ENCODE measurements around the gene KRTAP4-7. TPM values are rescaled to one million over a fixed set of nuclear protein-coding genes. Genes with fewer than 3 reads are reported as not detected.

Gene KRTAP4-7
- total RNA-seq, 2 donors from 2014 or later: not detected

DNA sequence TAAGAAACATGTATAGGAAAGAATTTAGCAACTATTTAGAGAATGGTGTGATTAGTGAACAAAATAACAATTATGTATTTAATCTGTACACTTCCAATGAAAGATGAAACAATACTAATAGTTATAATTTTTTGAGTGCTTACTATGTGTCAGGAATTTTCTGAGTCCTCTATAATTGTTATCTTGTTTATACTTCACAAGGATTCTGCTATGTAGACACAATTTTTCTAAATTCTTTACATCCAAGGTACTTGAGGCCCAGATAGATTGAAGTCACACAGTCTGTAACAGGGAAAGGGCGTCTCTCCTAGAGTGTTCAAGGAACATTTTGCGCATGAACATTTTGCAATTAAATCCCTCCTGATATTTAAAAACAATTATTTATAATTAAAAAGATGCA, 41.1 kb downstream of the KRTAP4-7 start:
- H3K9me3 ChIP-seq: no peaks in the 10 kb centered on the region
- H3K4me3 ChIP-seq: no peak overlapping the region
- H3K4me1 ChIP-seq (ENCODE audit: control insufficient read depth in 1 of 2, low read depth in 2 of 2): no peaks in the 10 kb centered on the region
- H3K36me3 ChIP-seq: no peaks in the 10 kb centered on the region
- DNase-seq (ENCODE audit: low spot score) (no peak), ATAC-seq (ENCODE audit: insufficient number of reproducible peaks, low FRiP score, low read depth) (no peak)
- TF ChIP-seq, protein P1, sequence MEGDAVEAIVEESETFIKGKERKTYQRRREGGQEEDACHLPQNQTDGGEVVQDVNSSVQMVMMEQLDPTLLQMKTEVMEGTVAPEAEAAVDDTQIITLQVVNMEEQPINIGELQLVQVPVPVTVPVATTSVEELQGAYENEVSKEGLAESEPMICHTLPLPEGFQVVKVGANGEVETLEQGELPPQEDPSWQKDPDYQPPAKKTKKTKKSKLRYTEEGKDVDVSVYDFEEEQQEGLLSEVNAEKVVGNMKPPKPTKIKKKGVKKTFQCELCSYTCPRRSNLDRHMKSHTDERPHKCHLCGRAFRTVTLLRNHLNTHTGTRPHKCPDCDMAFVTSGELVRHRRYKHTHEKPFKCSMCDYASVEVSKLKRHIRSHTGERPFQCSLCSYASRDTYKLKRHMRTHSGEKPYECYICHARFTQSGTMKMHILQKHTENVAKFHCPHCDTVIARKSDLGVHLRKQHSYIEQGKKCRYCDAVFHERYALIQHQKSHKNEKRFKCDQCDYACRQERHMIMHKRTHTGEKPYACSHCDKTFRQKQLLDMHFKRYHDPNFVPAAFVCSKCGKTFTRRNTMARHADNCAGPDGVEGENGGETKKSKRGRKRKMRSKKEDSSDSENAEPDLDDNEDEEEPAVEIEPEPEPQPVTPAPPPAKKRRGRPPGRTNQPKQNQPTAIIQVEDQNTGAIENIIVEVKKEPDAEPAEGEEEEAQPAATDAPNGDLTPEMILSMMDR (IDR thresholded peaks at IDR 0.05): no peak
- H3K27me3 ChIP-seq (replicated peaks; ENCODE audit: insufficient read depth): no peaks in the 10 kb centered on the region
- H3K27ac ChIP-seq: no peak overlapping the region

DNA sequence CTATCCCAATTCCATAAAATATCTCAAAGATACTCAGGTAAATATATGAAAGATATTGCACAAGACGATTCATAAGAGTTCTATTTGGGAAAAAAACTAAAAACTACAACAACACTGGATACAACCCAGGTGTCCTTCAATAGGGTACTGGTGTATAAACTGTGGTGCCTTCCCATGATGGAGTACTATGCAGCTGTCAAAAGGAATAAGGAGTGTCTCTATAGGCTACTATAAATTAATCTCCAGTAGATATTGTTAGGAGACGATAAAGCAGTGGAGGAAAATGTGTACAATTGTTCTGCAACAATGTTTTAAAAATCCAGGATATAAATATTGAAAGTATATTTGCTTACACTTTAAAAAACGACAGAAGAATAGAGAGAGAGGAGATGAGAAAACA, 42.5 kb downstream of the KRTAP4-7 start:
- no peaks in the 10 kb centered on the region for H3K9me3 ChIP-seq
- no peaks in the 10 kb centered on the region for H3K4me1 ChIP-seq (ENCODE audit: control insufficient read depth in 1 of 2, low read depth in 2 of 2)
- ATAC-seq (ENCODE audit: insufficient number of reproducible peaks, low FRiP score, low read depth): no peak
- H3K4me3 ChIP-seq: no peak overlapping the region
- TF ChIP-seq, protein P1 (IDR thresholded peaks at IDR 0.05): no peak
- H3K36me3 ChIP-seq: no peaks in the 10 kb centered on the region
- H3K27ac ChIP-seq: no peak overlapping the region
- H3K27me3 ChIP-seq (replicated peaks; ENCODE audit: insufficient read depth): no peaks in the 10 kb centered on the region
- no peak for DNase-seq (ENCODE audit: low spot score)

DNA sequence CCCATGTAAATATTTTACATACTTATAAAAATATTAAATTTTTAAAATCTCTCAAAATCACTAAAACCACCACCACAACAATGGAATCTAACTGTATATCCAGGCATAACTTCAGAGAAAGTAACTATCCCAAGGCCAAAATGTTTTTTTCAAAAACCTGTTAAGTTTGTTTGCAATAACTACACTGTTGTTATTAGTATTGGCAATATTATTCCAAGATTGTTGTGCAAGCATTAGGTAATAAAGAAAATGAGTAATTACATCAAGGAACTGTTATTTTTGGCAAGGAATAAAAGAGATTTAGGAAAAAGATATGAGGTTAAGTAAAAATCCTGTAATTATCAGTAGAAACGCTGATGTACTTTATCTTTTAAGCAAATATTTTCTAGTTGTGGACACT, 43.4 kb downstream of the KRTAP4-7 start:
- Histone ChIP-seq H3K4me3 (no peak overlapping the region), H3K27ac (no peak overlapping the region), H3K27me3 (replicated peaks; ENCODE audit: insufficient read depth) (no peaks in the 10 kb centered on the region), H3K9me3 (no peaks in the 10 kb centered on the region), H3K36me3 (no peaks in the 10 kb centered on the region), H3K4me1 (ENCODE audit: control insufficient read depth in 1 of 2, low read depth in 2 of 2) (no peaks in the 10 kb centered on the region)
- TF ChIP-seq, protein P1 (IDR thresholded peaks at IDR 0.05): no peak
- DNase-seq (ENCODE audit: low spot score): no peak
- no peak for ATAC-seq (ENCODE audit: insufficient number of reproducible peaks, low FRiP score, low read depth)

DNA sequence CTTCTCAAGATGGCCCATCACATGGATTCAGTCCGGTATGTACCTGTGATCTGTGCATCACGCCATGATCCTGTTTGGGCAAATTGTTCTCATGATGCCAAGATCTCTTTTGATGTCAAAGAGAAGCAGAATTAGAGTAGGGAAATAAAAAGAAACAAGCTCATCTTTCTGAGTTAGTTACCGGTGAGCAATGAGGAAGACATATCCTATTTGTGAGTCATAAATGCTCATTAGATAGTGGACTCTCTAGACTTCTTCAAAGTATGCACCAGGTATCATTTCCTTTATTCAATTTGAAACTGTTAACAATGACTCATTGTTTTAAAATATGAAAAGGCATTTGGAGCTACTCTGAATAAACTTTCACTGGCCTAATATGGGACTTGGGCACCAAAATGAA, 48.0 kb downstream of the KRTAP4-7 start:
- ATAC-seq (ENCODE audit: insufficient number of reproducible peaks, low FRiP score, low read depth): no peak
- no peaks in the 10 kb centered on the region for H3K9me3 ChIP-seq
- H3K36me3 ChIP-seq: no peaks in the 10 kb centered on the region
- TF ChIP-seq, protein P1 (IDR thresholded peaks at IDR 0.05): no peak
- no peak for DNase-seq (ENCODE audit: low spot score)
- H3K27me3 ChIP-seq (replicated peaks; ENCODE audit: insufficient read depth): no peaks in the 10 kb centered on the region
- no peak overlapping the region for H3K4me3 ChIP-seq
- no peak overlapping the region for H3K27ac ChIP-seq
- no peaks in the 10 kb centered on the region for H3K4me1 ChIP-seq (ENCODE audit: control insufficient read depth in 1 of 2, low read depth in 2 of 2)

DNA sequence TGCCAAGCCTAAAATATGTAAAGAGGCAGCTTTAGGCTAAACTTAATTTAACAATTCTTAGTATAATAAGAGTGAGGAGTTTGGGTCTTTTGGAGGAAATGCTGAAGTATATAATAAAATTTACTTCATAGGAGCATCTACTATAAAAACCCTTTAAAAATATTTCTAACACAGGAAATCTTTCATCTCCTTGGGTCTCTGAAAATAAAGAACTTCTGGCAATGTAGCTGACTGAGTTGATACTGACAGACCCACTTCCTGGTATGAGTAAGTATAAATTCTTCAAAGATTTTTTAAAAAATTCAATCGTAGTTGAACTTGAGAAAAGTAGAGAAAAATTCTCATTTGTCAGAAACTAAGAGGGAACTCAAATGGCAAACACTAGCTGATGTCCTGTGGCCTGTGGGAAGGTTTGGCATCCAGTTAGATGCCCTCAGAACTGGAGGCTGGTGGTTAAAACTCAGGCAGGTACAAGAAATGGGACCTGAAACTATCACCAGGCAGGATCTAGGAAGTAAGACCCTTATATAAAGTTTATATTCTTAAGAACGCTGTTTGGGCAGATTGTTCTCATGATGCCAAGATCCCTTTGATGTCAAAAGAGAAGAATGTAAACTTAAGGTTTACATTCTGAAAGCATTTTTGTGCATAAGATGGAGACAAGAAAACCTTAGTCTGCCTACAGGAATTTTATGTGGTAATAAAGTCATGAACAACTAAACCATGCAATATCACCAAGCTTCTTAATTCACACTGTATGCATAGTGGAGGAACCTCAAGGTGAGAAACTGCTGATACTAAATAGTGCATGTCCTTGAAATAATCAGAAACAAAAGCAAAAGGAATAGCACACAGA, 50.2 kb downstream of the KRTAP4-7 start:
- no peak for DNase-seq (ENCODE audit: low spot score)
- H3K9me3 ChIP-seq: no peaks in the 10 kb centered on the region
- no peaks in the 10 kb centered on the region for H3K4me1 ChIP-seq (ENCODE audit: control insufficient read depth in 1 of 2, low read depth in 2 of 2)
- H3K27me3 ChIP-seq (replicated peaks; ENCODE audit: insufficient read depth): no peaks in the 10 kb centered on the region
- no peak overlapping the region for H3K4me3 ChIP-seq
- ATAC-seq (ENCODE audit: insufficient number of reproducible peaks, low FRiP score, low read depth): no peak
- TF ChIP-seq, protein P1 (IDR thresholded peaks at IDR 0.05): no peak
- no peaks in the 10 kb centered on the region for H3K36me3 ChIP-seq
- no peak overlapping the region for H3K27ac ChIP-seq

Other genes with a start within 250 kb of the KRTAP4-7 start
- gene KRT12, start 216.9 kb upstream of the KRTAP4-7 start, total RNA-seq: not detected
- gene KRT20, start 198.9 kb upstream of the KRTAP4-7 start, total RNA-seq: 1 to 10 TPM in 1 of 2 donors, not detected in 1; 1.8 TPM
- gene KRT23, start 146.5 kb upstream of the KRTAP4-7 start, total RNA-seq: under 1 TPM in 1 of 2 donors, not detected in 1; 0.54 TPM
- not detected for gene KRT39, start 117.2 kb upstream of the KRTAP4-7 start, total RNA-seq
- not detected for gene KRT40, start 99.8 kb upstream of the KRTAP4-7 start, total RNA-seq
- not detected for gene KRTAP3-3, start 90.0 kb upstream of the KRTAP4-7 start, total RNA-seq
- gene KRTAP3-2, start 84.2 kb upstream of the KRTAP4-7 start, total RNA-seq: not detected
- gene KRTAP3-1, start 75.0 kb upstream of the KRTAP4-7 start, total RNA-seq: not detected
- not detected for gene KRTAP1-5, start 56.9 kb upstream of the KRTAP4-7 start, total RNA-seq
- not detected for gene KRTAP1-4, start 54.0 kb upstream of the KRTAP4-7 start, total RNA-seq
- gene KRTAP1-3, start 49.3 kb upstream of the KRTAP4-7 start, total RNA-seq: not detected
- not detected for gene KRTAP1-1, start 42.7 kb upstream of the KRTAP4-7 start, total RNA-seq
- gene KRTAP2-1, start 36.8 kb upstream of the KRTAP4-7 start, total RNA-seq: not detected
- gene KRTAP2-2, start 28.9 kb upstream of the KRTAP4-7 start, total RNA-seq: not detected
- not detected for gene KRTAP2-3, start 24.0 kb upstream of the KRTAP4-7 start, total RNA-seq
- not detected for gene KRTAP2-4, start 18.3 kb upstream of the KRTAP4-7 start, total RNA-seq
- not detected for gene KRTAP4-8, start 14.0 kb downstream of the KRTAP4-7 start, total RNA-seq
- gene KRTAP4-16, start 18.1 kb downstream of the KRTAP4-7 start, total RNA-seq: not detected
- gene KRTAP4-9, start 21.2 kb downstream of the KRTAP4-7 start, total RNA-seq: not detected
- gene KRTAP4-11, start 34.2 kb downstream of the KRTAP4-7 start, total RNA-seq: not detected
- gene KRTAP4-12, start 40.0 kb downstream of the KRTAP4-7 start, total RNA-seq: not detected
- not detected for gene KRTAP4-6, start 56.4 kb downstream of the KRTAP4-7 start, total RNA-seq
- not detected for gene KRTAP4-5, start 65.7 kb downstream of the KRTAP4-7 start, total RNA-seq
- gene KRTAP4-4, start 76.6 kb downstream of the KRTAP4-7 start, total RNA-seq: not detected
- not detected for gene KRTAP4-3, start 84.1 kb downstream of the KRTAP4-7 start, total RNA-seq
- not detected for gene KRTAP4-2, start 94.1 kb downstream of the KRTAP4-7 start, total RNA-seq
- not detected for gene KRTAP4-1, start 100.8 kb downstream of the KRTAP4-7 start, total RNA-seq
- not detected for gene KRTAP9-1, start 105.7 kb downstream of the KRTAP4-7 start, total RNA-seq
- gene KRTAP9-2, start 142.5 kb downstream of the KRTAP4-7 start, total RNA-seq: not detected
- gene KRTAP9-3, start 148.3 kb downstream of the KRTAP4-7 start, total RNA-seq: not detected
- gene KRTAP9-8, start 153.8 kb downstream of the KRTAP4-7 start, total RNA-seq: not detected
- gene KRTAP9-4, start 165.5 kb downstream of the KRTAP4-7 start, total RNA-seq: not detected
- not detected for gene KRTAP9-9, start 171.2 kb downstream of the KRTAP4-7 start, total RNA-seq
- not detected for gene KRTAP9-6, start 181.2 kb downstream of the KRTAP4-7 start, total RNA-seq
- gene KRTAP9-7, start 191.5 kb downstream of the KRTAP4-7 start, total RNA-seq: not detected
- gene KRTAP29-1, start 218.7 kb downstream of the KRTAP4-7 start, total RNA-seq: not detected
- not detected for gene KRTAP16-1, start 225.2 kb downstream of the KRTAP4-7 start, total RNA-seq
- not detected for gene KRTAP17-1, start 231.6 kb downstream of the KRTAP4-7 start, total RNA-seq